Fibroblast of villous mesenchyme (primary cell): Measurements from ENCODE around the gene SPRTN. TPM values are rescaled to one million over a fixed set of nuclear protein-coding genes. Genes with fewer than 3 reads are reported as not detected.
"Not testable (repeated sequence)": the region's sequence is repeated elsewhere in the genome, so short reads cannot be mapped to it uniquely, and the experiment has no call there.

ENCODE experiments used
- DNase-seq: peaks from one replicate; pipeline ENCODE4 v3.0.0-alpha.2; 2010; ENCODE audit warnings: low read depth
- H3K4me3 ChIP-seq: 2 replicates; pipeline ENCODE4 v1.5.1; 2011; ENCODE audit warnings: low read depth, mild to moderate bottlenecking, low read length
- total RNA-seq: library from RNA; depleted of rRNA; stranded (reverse); fragments of >200 nt; gene quantifications from 2 replicates; pipeline ENCODE4 v1.2.3, GENCODE V29; 2012
- TF ChIP-seq, protein P1 (sequence below): IDR thresholded peaks from 2 replicates; pipeline ENCODE4 v1.5.1; 2012; ENCODE audit warnings: low read depth, mild to moderate bottlenecking, low read length; ENCODE audit not compliant: insufficient read depth

SPRTN gene
- total RNA-seq, 1 donor: 23.7 TPM

DNA sequence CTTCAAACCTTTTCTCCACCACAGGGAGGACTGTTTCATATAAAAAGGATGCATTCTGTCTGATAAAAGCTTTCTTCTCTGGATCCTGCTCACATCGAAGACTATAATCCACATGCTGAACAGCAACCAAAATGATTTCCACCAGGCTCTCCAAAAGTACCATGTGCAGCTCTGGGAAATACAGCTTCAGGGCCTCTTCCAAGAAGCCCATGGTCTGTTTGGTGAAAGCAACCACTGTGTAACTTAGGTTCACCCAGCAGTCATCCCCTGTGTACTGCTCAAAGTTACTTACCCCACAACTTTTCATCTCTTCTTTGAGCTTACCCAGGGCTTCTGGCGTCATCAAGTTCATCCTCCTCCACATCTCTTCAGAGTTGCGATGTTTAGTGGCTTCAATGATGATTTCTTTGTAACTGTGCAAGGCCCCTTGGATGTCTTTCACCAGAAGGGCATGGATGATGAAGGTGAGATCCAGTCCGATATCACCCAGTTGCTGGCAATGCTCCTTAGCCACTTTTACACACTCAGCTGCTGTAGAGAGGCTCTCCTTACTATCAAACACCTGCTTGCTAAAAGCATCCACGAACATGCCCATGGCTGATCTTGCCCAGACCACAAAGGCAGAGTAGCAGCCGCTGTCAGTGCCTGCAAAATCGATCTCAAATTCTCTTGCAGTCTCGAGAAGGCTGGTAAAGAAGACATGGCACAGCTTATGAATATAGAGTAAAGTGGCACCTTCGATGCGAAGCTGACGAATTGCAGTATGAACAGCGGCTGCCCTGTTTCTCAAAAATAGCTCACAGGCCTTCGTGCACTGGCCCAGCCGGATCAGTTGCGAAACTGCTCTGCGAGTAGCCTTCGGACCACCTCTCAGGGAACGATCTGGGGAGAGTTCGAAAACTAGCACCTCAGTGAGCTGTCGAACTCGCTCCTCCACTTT is 2.2 kb upstream of the SPRTN start:
- DNase-seq: peak; percentile 40
- H3K4me3 ChIP-seq: peak overlapping the region; percentile 98
- TF ChIP-seq, protein P1, sequence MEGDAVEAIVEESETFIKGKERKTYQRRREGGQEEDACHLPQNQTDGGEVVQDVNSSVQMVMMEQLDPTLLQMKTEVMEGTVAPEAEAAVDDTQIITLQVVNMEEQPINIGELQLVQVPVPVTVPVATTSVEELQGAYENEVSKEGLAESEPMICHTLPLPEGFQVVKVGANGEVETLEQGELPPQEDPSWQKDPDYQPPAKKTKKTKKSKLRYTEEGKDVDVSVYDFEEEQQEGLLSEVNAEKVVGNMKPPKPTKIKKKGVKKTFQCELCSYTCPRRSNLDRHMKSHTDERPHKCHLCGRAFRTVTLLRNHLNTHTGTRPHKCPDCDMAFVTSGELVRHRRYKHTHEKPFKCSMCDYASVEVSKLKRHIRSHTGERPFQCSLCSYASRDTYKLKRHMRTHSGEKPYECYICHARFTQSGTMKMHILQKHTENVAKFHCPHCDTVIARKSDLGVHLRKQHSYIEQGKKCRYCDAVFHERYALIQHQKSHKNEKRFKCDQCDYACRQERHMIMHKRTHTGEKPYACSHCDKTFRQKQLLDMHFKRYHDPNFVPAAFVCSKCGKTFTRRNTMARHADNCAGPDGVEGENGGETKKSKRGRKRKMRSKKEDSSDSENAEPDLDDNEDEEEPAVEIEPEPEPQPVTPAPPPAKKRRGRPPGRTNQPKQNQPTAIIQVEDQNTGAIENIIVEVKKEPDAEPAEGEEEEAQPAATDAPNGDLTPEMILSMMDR: no peak

DNA sequence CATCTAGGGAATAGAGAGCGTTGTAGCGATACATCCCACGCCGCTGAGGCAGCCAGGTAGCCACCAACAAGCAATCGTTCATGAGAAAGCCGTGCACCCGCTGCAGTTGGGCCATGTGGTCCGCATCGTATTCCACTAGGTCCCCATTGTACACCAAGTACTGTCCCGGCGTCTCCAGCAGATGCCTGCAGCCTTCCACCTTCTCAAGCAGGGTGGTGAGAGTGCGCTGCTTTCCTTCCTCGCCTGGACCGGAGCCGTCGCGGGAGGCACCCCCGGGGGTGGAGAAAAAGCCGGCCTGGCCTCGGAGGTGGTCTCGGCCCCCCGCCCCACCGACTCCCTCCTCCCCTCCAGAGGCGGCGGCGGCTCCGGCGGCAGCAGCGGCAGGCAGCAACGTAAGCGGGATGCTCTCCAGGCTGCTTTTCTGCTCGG is 1.0 kb upstream of the SPRTN start:
- peak overlapping the region; percentile 98 for H3K4me3 ChIP-seq
- TF ChIP-seq, protein P1: no peak
- DNase-seq: no peak

DNA sequence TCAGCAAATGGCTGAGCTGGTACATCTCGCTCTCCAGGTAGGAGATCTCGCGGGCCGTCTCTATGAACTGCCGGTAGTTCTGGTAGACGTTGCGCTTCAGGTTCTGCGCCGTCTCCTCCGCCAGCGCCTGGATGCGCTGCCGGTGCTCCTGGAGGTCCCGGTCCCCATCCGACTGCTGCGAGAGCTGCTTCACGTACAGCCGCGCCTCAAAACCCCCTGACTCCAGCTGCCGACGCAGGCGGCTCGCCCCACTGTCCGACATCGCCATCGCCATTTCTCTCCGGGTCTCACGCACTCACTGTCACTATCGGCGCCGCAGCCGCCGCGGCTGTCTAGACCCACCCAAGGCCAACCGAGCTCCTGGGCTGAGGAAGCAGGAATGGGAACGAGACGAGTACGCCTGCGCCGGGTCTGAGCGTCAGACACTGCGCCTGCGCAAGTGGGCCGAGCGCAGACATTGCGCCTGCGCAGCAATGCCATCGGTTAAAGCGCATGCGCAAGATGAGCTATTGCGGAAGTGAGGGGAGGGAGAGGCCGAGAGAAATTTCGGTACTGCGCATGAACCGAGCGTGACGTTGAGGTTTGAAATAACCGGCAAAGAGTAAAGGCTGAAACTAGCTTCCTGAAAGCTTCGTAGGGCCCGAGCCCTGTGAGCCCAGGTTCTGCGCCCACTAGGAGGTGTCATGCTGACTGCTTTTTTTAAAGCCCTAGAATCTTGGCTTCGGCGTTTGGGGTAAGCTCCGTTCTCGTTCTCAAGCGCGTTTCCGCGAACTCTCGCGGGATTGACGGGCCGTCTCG is 422 bp upstream of the SPRTN start, which contains the start of gene EXOC8:
TSS of gene EXOC8 (minus strand) at position 381 of the 798 bp plus-strand sequence. CDS start at position 274, 107 bp downstream.
- TF ChIP-seq, protein P1: no peak
- DNase-seq: peak; percentile 97
- peak within 1 kb of the TSS; percentile 98 for H3K4me3 ChIP-seq

DNA sequence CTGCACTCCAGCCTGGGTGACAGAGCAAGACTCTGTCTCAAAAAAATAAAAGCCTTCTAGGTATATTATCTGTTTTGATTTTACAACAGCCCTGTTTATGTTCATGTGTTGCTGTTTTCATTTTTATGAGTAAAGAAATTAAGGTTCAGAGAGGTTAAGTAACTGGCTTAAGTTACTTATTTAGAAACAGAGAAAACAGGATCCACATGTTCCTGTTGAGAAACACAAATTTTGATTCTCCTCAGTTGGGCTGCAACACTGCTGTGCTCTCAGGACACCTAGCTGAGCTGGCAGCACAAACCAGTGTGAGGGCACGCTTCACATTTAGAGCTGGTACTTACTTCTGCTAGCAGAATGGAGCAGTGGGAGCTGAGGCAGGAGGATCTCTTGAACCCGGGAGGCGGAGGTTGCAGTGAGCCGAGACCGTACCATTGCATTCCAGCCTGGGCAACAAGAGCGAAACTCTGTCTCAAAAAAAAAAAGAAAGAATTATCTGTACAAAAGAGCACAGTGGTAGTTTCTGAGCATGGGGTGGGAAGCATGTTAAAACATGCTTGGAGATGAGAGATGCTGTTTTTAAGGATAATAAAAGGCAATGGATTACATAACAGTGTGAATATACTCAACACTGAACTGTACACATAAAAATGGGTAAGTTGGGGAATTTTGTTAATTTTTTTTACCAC is 2.4 kb downstream of the SPRTN start:
- no peak overlapping the region for H3K4me3 ChIP-seq
- peak; percentile 73 for DNase-seq
- TF ChIP-seq, protein P1: no peak

DNA sequence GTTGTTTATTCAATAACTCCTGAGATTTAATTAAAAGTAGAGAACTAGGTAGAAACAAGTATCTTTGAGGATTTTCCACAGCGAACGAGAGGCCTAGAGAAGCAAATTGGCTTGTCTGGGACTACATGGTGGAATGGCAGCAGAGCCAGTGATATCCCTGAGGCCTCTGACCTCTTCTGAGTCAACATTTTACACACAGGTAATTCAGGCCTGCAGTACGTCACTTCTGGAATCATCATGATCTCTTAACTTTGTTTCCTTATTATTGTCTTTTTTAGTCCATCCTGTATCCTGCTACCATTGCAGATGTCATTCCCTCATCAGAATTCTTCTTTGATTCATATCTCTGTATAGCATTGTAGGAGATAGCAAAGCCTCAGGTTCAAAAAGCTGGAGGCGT is 9.9 kb downstream of the SPRTN start:
- TF ChIP-seq, protein P1: no peak
- H3K4me3 ChIP-seq: no peak overlapping the region
- DNase-seq: no peak

DNA sequence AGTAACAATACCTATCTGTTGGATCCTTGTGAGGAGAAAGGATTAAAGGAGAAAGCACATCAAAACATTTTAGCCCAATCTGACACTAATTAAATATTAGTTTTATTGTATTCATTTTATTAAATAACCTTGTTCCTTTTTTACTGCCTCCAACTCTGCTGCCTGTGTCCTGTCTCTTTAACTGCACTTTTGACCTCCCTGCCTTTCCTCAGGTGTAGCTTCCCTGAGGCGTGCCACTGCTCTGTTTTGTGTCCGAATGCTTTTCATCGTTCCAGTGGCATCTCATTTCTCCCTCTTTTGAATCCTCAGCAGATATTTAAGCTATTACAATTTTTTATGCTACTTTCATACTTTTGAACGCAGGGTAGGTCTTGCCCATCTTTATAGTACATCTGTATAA is 10.3 kb downstream of the SPRTN start:
- no peak overlapping the region for H3K4me3 ChIP-seq
- TF ChIP-seq, protein P1: no peak

DNA sequence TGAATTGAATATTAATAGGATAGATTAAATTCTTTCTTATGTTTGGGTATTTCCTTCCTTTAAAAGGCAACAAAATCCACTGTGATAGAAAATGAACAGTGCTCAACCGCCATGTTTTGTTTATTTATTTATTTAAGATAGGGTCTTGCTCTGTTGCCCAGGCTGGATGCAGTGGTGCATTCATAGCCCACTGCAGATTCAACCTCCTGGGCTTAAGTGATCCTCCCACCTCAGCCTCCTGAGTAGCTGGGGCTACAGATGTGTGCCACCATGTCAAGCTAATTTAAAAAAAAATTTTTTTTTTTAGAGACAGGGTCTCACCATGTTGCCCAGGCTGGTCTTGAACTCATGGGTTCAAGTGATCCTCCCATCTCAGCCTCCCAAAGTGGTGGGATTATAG is 10.8 kb downstream of the SPRTN start:
- not testable (repeated sequence) for DNase-seq

More for the DNA sequence above, 10.3 kb downstream of the SPRTN start:
- no peak for DNase-seq

More for the DNA sequence above, 10.8 kb downstream of the SPRTN start:
- H3K4me3 ChIP-seq: not testable (repeated sequence)
